CD4-positive, alpha-beta T cell treated with Interferon alpha-2 for 1 hour (primary cell): ENCODE results near the gene SIRT1.
"Not testable (repeated sequence)": the region's sequence is repeated elsewhere in the genome, so short reads cannot be mapped to it uniquely, and the experiment has no call there.

Experiments
- DNase-seq, 2 donors: peaks; one replicate each; pipeline ENCODE4 v3.0.0-alpha.2; 2020 to 2022

The SIRT1 gene

GRCh38 chr10:67966035-67966434, 81.6 kb downstream of the SIRT1 start:
- not testable (repeated sequence) for DNase-seq
